ENCODE data around the gene SNX33.

- TF ChIP-seq ESRRA (CRISPR knock-in tag; IDR thresholded peaks at IDR 0.05; ENCODE audit: borderline replicate concordance) (no peak), NFYB (CRISPR knock-in tag; conservative IDR thresholded peaks at IDR 0.05; ENCODE audit: low read depth) (no peak), ZBTB43 (CRISPR knock-in tag; IDR thresholded peaks at IDR 0.05) (no peak), ARID4B (CRISPR knock-in tag; IDR thresholded peaks at IDR 0.05; ENCODE audit: borderline replicate concordance) (no peak), ZNF317 (CRISPR knock-in tag; IDR thresholded peaks at IDR 0.05; ENCODE audit: borderline replicate concordance, low read depth) (no peak), IRF1 (CRISPR knock-in tag; IDR thresholded peaks at IDR 0.05) (no peak), ZNF219 (CRISPR knock-in tag; IDR thresholded peaks at IDR 0.05; ENCODE audit: borderline replicate concordance) (no peak), USF2 (CRISPR knock-in tag; IDR thresholded peaks at IDR 0.05) (no peak)
- TF ChIP-seq, protein P1, sequence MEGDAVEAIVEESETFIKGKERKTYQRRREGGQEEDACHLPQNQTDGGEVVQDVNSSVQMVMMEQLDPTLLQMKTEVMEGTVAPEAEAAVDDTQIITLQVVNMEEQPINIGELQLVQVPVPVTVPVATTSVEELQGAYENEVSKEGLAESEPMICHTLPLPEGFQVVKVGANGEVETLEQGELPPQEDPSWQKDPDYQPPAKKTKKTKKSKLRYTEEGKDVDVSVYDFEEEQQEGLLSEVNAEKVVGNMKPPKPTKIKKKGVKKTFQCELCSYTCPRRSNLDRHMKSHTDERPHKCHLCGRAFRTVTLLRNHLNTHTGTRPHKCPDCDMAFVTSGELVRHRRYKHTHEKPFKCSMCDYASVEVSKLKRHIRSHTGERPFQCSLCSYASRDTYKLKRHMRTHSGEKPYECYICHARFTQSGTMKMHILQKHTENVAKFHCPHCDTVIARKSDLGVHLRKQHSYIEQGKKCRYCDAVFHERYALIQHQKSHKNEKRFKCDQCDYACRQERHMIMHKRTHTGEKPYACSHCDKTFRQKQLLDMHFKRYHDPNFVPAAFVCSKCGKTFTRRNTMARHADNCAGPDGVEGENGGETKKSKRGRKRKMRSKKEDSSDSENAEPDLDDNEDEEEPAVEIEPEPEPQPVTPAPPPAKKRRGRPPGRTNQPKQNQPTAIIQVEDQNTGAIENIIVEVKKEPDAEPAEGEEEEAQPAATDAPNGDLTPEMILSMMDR (IDR thresholded peaks at IDR 0.05) = no peak
- TF ChIP-seq, protein P2, sequence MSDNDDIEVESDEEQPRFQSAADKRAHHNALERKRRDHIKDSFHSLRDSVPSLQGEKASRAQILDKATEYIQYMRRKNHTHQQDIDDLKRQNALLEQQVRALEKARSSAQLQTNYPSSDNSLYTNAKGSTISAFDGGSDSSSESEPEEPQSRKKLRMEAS (CRISPR knock-in tag; IDR thresholded peaks at IDR 0.05) = no peak
- TF ChIP-seq, protein P3, sequence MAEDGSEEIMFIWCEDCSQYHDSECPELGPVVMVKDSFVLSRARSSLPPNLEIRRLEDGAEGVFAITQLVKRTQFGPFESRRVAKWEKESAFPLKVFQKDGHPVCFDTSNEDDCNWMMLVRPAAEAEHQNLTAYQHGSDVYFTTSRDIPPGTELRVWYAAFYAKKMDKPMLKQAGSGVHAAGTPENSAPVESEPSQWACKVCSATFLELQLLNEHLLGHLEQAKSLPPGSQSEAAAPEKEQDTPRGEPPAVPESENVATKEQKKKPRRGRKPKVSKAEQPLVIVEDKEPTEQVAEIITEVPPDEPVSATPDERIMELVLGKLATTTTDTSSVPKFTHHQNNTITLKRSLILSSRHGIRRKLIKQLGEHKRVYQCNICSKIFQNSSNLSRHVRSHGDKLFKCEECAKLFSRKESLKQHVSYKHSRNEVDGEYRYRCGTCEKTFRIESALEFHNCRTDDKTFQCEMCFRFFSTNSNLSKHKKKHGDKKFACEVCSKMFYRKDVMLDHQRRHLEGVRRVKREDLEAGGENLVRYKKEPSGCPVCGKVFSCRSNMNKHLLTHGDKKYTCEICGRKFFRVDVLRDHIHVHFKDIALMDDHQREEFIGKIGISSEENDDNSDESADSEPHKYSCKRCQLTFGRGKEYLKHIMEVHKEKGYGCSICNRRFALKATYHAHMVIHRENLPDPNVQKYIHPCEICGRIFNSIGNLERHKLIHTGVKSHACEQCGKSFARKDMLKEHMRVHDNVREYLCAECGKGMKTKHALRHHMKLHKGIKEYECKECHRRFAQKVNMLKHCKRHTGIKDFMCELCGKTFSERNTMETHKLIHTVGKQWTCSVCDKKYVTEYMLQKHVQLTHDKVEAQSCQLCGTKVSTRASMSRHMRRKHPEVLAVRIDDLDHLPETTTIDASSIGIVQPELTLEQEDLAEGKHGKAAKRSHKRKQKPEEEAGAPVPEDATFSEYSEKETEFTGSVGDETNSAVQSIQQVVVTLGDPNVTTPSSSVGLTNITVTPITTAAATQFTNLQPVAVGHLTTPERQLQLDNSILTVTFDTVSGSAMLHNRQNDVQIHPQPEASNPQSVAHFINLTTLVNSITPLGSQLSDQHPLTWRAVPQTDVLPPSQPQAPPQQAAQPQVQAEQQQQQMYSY (CRISPR knock-in tag; IDR thresholded peaks at IDR 0.05) = no peak
Measured at GRCh38 chr15:75661756-75662140, 14.0 kb downstream of the SNX33 start.

Data from WTC11 (cell line).